C4-2B (cell line): ENCODE measurements around the gene SCAP.

Experiments
- ZFX ChIP-seq: fragments of 450-650 bp; IDR thresholded peaks from 2 replicates; pipeline ENCODE4 v1.6.1; 2017
- TF ChIP-seq, protein P1 (sequence below): fragments of 450-650 bp; conservative IDR thresholded peaks from 2 replicates; pipeline ENCODE4 v1.5.1; 2017; ENCODE audit warnings: mild to moderate bottlenecking

- TF ChIP-seq, protein P1, sequence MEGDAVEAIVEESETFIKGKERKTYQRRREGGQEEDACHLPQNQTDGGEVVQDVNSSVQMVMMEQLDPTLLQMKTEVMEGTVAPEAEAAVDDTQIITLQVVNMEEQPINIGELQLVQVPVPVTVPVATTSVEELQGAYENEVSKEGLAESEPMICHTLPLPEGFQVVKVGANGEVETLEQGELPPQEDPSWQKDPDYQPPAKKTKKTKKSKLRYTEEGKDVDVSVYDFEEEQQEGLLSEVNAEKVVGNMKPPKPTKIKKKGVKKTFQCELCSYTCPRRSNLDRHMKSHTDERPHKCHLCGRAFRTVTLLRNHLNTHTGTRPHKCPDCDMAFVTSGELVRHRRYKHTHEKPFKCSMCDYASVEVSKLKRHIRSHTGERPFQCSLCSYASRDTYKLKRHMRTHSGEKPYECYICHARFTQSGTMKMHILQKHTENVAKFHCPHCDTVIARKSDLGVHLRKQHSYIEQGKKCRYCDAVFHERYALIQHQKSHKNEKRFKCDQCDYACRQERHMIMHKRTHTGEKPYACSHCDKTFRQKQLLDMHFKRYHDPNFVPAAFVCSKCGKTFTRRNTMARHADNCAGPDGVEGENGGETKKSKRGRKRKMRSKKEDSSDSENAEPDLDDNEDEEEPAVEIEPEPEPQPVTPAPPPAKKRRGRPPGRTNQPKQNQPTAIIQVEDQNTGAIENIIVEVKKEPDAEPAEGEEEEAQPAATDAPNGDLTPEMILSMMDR = no peak
- TF ChIP-seq ZFX = no peak
These were observed 45.0 kb upstream of the SCAP start for GRCh38 chr3:47520756-47521155.
